ENCODE results near the gene NRP1. TPM values are rescaled to one million over a fixed set of nuclear protein-coding genes. Genes with fewer than 3 reads are reported as not detected.

Gene NRP1
- total and polyA plus RNA-seq, 4 donors: 14.6 to 55.6 (median 37.8) TPM

- Histone ChIP-seq H3K27ac (ENCODE audit: low read depth in 1 of 2, low read length in 2 of 2) (no peak overlapping the region), H3K27me3 (ENCODE audit: control insufficient read depth in 4 of 4, insufficient read depth in 4 of 4, low read length in 3 of 4) (no peaks in the 10 kb centered on the region), H3K4me3 (ENCODE audit: low read depth in 1 of 3, low read length in 3 of 3) (no peak overlapping the region), H3K9ac (ENCODE audit: low read depth in 1 of 2, low read length in 2 of 2) (no peak overlapping the region), H3K36me3 (ENCODE audit: control insufficient read depth in 4 of 4, insufficient read depth in 3 of 4, low read depth in 1 of 4, low read length in 3 of 4) (no peaks in the 10 kb centered on the region), H3K9me3 (ENCODE audit: control insufficient read depth in 4 of 4, low read length in 3 of 4) (no peaks in the 10 kb centered on the region), H3K4me1 (ENCODE audit: control insufficient read depth in 4 of 4, insufficient read depth in 4 of 4, low read length in 3 of 4) (peaks cover 10 to 36% (median 23%) of the 10 kb centered on the region in 4 donors)
- no peak for DNase-seq (ENCODE audit: low spot score)
- TF ChIP-seq FOXA2 (IDR thresholded peaks at IDR 0.05) (no peak), FOXA1 (IDR thresholded peaks at IDR 0.05) (no peak), EGR1 (IDR thresholded peaks at IDR 0.05; ENCODE audit: low read depth in 2 of 2) (no peak), HNF4A (conservative IDR thresholded peaks at IDR 0.05) (no peak), NR2F2 (IDR thresholded peaks at IDR 0.05) (no peak), CTCF (IDR thresholded peaks at IDR 0.05; ENCODE audit: low read depth, low read length, missing input control) (no peak), YY1 (IDR thresholded peaks at IDR 0.05) (no peak), TAF1 (conservative IDR thresholded peaks at IDR 0.05) (no peak), JUND (IDR thresholded peaks at IDR 0.05) (no peak), GABPA (IDR thresholded peaks at IDR 0.05 in 1 of 2, conservative IDR thresholded peaks at IDR 0.05 in 1 of 2) (no peak), SP1 (IDR thresholded peaks at IDR 0.05) (no peak), RAD21 (IDR thresholded peaks at IDR 0.05) (no peak), RXRA (IDR thresholded peaks at IDR 0.05) (no peak)
- TF ChIP-seq, protein P1, sequence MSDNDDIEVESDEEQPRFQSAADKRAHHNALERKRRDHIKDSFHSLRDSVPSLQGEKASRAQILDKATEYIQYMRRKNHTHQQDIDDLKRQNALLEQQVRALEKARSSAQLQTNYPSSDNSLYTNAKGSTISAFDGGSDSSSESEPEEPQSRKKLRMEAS (IDR thresholded peaks at IDR 0.05): no peak
- TF ChIP-seq, protein P2, sequence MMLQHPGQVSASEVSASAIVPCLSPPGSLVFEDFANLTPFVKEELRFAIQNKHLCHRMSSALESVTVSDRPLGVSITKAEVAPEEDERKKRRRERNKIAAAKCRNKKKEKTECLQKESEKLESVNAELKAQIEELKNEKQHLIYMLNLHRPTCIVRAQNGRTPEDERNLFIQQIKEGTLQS (IDR thresholded peaks at IDR 0.05): no peak
- TF ChIP-seq, protein P3, sequence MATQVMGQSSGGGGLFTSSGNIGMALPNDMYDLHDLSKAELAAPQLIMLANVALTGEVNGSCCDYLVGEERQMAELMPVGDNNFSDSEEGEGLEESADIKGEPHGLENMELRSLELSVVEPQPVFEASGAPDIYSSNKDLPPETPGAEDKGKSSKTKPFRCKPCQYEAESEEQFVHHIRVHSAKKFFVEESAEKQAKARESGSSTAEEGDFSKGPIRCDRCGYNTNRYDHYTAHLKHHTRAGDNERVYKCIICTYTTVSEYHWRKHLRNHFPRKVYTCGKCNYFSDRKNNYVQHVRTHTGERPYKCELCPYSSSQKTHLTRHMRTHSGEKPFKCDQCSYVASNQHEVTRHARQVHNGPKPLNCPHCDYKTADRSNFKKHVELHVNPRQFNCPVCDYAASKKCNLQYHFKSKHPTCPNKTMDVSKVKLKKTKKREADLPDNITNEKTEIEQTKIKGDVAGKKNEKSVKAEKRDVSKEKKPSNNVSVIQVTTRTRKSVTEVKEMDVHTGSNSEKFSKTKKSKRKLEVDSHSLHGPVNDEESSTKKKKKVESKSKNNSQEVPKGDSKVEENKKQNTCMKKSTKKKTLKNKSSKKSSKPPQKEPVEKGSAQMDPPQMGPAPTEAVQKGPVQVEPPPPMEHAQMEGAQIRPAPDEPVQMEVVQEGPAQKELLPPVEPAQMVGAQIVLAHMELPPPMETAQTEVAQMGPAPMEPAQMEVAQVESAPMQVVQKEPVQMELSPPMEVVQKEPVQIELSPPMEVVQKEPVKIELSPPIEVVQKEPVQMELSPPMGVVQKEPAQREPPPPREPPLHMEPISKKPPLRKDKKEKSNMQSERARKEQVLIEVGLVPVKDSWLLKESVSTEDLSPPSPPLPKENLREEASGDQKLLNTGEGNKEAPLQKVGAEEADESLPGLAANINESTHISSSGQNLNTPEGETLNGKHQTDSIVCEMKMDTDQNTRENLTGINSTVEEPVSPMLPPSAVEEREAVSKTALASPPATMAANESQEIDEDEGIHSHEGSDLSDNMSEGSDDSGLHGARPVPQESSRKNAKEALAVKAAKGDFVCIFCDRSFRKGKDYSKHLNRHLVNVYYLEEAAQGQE (IDR thresholded peaks at IDR 0.05): no peak
- TF ChIP-seq, protein P4, sequence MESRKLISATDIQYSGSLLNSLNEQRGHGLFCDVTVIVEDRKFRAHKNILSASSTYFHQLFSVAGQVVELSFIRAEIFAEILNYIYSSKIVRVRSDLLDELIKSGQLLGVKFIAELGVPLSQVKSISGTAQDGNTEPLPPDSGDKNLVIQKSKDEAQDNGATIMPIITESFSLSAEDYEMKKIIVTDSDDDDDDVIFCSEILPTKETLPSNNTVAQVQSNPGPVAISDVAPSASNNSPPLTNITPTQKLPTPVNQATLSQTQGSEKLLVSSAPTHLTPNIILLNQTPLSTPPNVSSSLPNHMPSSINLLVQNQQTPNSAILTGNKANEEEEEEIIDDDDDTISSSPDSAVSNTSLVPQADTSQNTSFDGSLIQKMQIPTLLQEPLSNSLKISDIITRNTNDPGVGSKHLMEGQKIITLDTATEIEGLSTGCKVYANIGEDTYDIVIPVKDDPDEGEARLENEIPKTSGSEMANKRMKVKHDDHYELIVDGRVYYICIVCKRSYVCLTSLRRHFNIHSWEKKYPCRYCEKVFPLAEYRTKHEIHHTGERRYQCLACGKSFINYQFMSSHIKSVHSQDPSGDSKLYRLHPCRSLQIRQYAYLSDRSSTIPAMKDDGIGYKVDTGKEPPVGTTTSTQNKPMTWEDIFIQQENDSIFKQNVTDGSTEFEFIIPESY (IDR thresholded peaks at IDR 0.05): no peak
- 94% methylated on average over 8 of the region's 8 CpGs for whole genome bisulfite sequencing
These were observed 44.7 kb downstream of the NRP1 start for GRCh38 chr10:33289776-33290175.
